GM12872 (cell line): Measurements from ENCODE around the gene SUPT4H1.

Experiments used
- TF ChIP-seq, protein P1 (sequence below): IDR thresholded peaks from 3 replicates; pipeline ENCODE4 v1.5.1; 2011; ENCODE audit warnings: low read depth, mild to moderate bottlenecking, low read length, moderate library complexity; ENCODE audit not compliant: insufficient read depth

SUPT4H1 gene

DNA sequence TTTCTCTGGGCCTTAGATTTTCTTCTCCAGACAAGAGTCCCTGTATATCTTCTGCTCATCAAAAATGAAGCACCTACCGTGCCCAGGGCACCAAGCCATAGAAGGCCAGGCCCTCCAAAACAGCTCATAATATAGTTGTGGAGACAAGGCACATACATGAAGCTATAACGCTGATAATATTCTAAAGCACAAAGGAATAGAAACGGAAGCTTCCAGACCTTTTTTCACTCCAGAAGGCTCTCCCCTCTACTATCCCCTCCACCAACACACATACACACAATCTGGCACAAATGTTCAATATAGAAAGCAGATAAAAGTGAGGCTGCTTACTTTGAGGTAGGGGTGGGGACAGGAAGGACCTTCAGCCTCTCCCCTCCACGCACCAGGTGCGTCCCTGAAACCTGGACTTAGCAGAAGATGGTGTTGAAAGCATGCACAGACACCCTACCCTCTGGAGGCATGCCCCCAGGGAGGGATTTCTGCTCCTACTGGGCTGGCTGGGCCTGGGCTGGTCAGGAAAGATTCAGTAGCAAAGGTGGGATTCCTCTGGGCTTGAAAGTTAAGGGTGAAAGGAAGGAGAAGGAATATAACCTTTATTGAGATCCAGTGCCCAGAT lies 14.1 kb upstream of the SUPT4H1 start:
- TF ChIP-seq, protein P1, sequence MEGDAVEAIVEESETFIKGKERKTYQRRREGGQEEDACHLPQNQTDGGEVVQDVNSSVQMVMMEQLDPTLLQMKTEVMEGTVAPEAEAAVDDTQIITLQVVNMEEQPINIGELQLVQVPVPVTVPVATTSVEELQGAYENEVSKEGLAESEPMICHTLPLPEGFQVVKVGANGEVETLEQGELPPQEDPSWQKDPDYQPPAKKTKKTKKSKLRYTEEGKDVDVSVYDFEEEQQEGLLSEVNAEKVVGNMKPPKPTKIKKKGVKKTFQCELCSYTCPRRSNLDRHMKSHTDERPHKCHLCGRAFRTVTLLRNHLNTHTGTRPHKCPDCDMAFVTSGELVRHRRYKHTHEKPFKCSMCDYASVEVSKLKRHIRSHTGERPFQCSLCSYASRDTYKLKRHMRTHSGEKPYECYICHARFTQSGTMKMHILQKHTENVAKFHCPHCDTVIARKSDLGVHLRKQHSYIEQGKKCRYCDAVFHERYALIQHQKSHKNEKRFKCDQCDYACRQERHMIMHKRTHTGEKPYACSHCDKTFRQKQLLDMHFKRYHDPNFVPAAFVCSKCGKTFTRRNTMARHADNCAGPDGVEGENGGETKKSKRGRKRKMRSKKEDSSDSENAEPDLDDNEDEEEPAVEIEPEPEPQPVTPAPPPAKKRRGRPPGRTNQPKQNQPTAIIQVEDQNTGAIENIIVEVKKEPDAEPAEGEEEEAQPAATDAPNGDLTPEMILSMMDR: no peak

GRCh38 chr17:58365185-58365979 lies 13.4 kb upstream of the SUPT4H1 start:
- TF ChIP-seq, protein P1: no peak

DNA sequence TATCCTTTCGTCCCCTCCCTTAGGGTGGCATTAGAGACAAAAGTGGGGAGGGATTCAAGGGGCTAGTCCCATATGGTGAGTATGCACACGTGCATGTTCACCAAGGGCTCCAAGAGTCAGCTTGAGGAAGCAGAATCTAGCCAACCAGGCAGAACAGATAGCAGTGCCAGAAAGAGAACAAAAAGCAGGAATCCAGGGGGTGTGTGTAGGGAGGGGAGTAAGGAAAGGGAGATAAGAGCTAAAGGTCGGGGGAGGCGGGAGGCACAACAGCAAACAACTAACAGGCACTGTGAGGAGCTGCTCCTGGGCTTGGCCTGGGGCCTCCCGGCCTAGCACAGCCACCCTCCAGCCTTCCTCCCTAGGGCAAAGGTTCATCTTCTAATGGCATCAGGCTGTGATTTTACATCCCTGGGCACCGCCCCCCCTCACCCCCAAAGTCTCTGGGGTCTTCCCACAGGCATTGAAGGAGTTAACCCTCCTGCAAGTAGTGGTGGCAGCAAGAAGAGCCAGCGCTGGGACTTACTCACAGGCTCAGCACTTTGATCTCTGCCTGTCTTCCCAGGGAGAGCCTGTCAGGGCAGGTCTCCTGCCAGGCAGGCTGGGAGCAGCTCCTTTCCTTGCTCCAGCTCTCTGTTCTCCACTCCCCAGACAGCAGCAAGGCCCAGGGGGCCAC lies 12.4 kb upstream of the SUPT4H1 start:
- TF ChIP-seq, protein P1: no peak

DNA sequence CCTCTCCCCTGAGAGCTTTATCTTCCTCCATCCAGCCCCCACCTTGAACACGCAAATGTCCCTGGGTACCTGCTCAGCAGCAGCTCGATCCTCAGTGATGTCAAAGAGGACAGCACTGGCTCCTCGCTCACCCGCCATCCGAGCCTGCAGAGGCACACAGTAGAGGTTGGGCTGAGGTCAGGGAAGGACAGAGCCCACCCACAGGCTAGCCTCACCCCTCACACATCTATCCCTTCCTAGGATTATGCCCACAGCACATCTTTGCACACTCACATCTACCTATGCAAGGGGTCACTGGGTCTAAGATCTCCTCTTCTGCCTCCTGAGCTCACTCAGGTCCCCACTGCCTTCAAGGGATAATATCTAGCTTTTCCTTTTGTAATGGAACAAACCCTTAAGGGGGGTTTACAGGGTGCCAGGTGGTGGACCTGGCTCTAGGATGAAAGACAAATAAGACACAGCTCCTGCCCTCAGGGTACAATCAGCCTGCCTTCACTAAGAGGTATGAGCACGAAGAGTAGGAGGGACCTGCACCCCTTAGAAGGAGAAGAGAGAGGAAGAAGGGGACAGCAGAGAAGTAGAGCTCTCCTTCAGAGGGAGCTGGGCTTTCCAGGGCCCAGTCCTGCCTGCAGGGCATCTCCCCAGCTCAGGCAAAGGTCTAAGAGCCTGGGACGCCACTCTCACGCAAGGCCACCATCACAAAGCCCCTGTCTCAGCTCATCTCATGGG lies 11.6 kb upstream of the SUPT4H1 start:
- TF ChIP-seq, protein P1: no peak

- TF ChIP-seq, protein P1: no peak
Measured at GRCh38 chr17:58362368-58363014, 10.5 kb upstream of the SUPT4H1 start.

GRCh38 chr17:58360296-58361063 lies 8.5 kb upstream of the SUPT4H1 start:
- TF ChIP-seq, protein P1: no peak
